ENCODE data around the gene ACTRT3.
A peak's percentile ranks its signal among the peaks of the same experiment; 100 is the strongest.

ACTRT3 gene

GRCh38 chr3:169769287-169770181, at the start of gene ACTRT3:
TSS of gene ACTRT3 (minus strand) at chr3:169769561. CDS start at chr3:169769520, 41 bp downstream.
- DNase-seq (ENCODE audit: low read depth) = peak; percentile 46

GRCh38 chr3:169818316-169818715, 49.0 kb upstream of the ACTRT3 start:
- no peak for DNase-seq (ENCODE audit: low read depth)

- no peak for DNase-seq (ENCODE audit: low read depth)
These were observed 46.3 kb upstream of the ACTRT3 start for GRCh38 chr3:169815590-169816150.

- peak; percentile 77 for DNase-seq (ENCODE audit: low read depth)
These were observed 44.6 kb upstream of the ACTRT3 start for GRCh38 chr3:169813757-169814517.

GRCh38 chr3:169813278-169813677, 43.9 kb upstream of the ACTRT3 start:
- DNase-seq (ENCODE audit: low read depth) = no peak

- DNase-seq (ENCODE audit: low read depth) = peak; percentile 58
These were observed 43.2 kb upstream of the ACTRT3 start, which contains the start of the genes LRRC34 and LRRIQ4 for GRCh38 chr3:169812332-169813235. TSS of gene LRRC34 (minus strand) at chr3:169812904. CDS start at chr3:169812548, 356 bp downstream. TSS of gene LRRIQ4 (plus strand) at chr3:169812870. CDS start at chr3:169821922, 9,052 bp downstream.

GRCh38 chr3:169811631-169812331, 42.4 kb upstream of the ACTRT3 start:
- no peak for DNase-seq (ENCODE audit: low read depth)

- no peak for DNase-seq (ENCODE audit: low read depth)
These were observed 40.0 kb upstream of the ACTRT3 start for GRCh38 chr3:169809230-169809795.

- DNase-seq (ENCODE audit: low read depth) = no peak
These were observed 35.3 kb upstream of the ACTRT3 start for GRCh38 chr3:169804681-169805080.

GRCh38 chr3:169792359-169792758, 23.0 kb upstream of the ACTRT3 start:
- DNase-seq (ENCODE audit: low read depth) = no peak

GRCh38 chr3:169790687-169791429, 21.5 kb upstream of the ACTRT3 start:
- no peak for DNase-seq (ENCODE audit: low read depth)

GRCh38 chr3:169790219-169790618, 20.9 kb upstream of the ACTRT3 start:
- DNase-seq (ENCODE audit: low read depth) = no peak

GRCh38 chr3:169787791-169788190, 18.4 kb upstream of the ACTRT3 start:
- DNase-seq (ENCODE audit: low read depth) = no peak

GRCh38 chr3:169787120-169787519, 17.8 kb upstream of the ACTRT3 start:
- DNase-seq (ENCODE audit: low read depth) = no peak

GRCh38 chr3:169781209-169781855, 12.0 kb upstream of the ACTRT3 start:
- no peak for DNase-seq (ENCODE audit: low read depth)

- no peak for DNase-seq (ENCODE audit: low read depth)
These were observed 11.4 kb upstream of the ACTRT3 start for GRCh38 chr3:169780742-169781141.

- no peak for DNase-seq (ENCODE audit: low read depth)
These were observed 8.5 kb upstream of the ACTRT3 start for GRCh38 chr3:169777822-169778221.

- no peak for DNase-seq (ENCODE audit: low read depth)
These were observed 4.8 kb upstream of the ACTRT3 start for GRCh38 chr3:169774186-169774585.
